IMR-90 (cell line): ENCODE data around the gene GRPEL2. TPM values are rescaled to one million over a fixed set of nuclear protein-coding genes. Genes with fewer than 3 reads are reported as not detected.

Experiments
- ATAC-seq: fragments of 200-7000 bp; cut with Tn5 transposase; 2 replicates; pipeline ENCODE4 v1.9.1; 2020; ENCODE audit warnings: low read depth, mild to moderate bottlenecking, moderate library complexity
- BruUV-seq: library from RNA; stranded (reverse); fragments of 400-500 nt; replicated peaks from 2 replicates; lab custom pipeline; 2021; lab: Mats Ljungman, UMichigan
- CTCF ChIA-PET: fragments of 300-600 bp; formaldehyde crosslinking; extraction: SDS; loops from one replicate; lab custom pipeline; 2021; ENCODE audit warnings: antibody characterized with exemption; lab: Yijun Ruan, JAX
- POLR2A ChIA-PET: fragments of 300-600 bp; sonication (Branson Sonifier 250); formaldehyde crosslinking; loops from one replicate; lab custom pipeline; 2022; ENCODE audit warnings: antibody characterized with exemption; ENCODE audit not compliant: unreplicated experiment; lab: Charles Lee
- DNase-seq: peaks from one replicate; pipeline ENCODE4 v3.0.0; 2013
- H2AFZ ChIP-seq: replicated peaks from 2 replicates; pipeline ENCODE3; 2013; ENCODE audit warnings: low read length, mild to moderate bottlenecking; ENCODE audit not compliant: poor library complexity
- H2AK5ac ChIP-seq: 2 replicates; pipeline ENCODE4 v1.6.1; 2013; ENCODE audit warnings: low read depth, low read length, inconsistent platforms
- H2AK9ac ChIP-seq: replicated peaks from 2 replicates; pipeline ENCODE3; 2013; ENCODE audit warnings: mild to moderate bottlenecking, low read depth, low read length, moderate library complexity; ENCODE audit not compliant: poor library complexity
- H2BK120ac ChIP-seq: 2 replicates; pipeline ENCODE4 v1.6.1; 2013; ENCODE audit warnings: low read depth, low read length, inconsistent platforms
- H2BK15ac ChIP-seq: 3 replicates; pipeline ENCODE4 v1.6.1; 2013; ENCODE audit warnings: low read depth, low read length, inconsistent platforms
- H2BK20ac ChIP-seq: 2 replicates; pipeline ENCODE4 v1.6.1; 2013; ENCODE audit warnings: low read depth, mild to moderate bottlenecking, inconsistent platforms, low read length, moderate library complexity
- H2BK5ac ChIP-seq: 2 replicates; pipeline ENCODE4 v1.6.1; 2013; ENCODE audit warnings: mild to moderate bottlenecking, low read depth, low read length, inconsistent platforms; ENCODE audit not compliant: poor library complexity, severe bottlenecking
- H3K14ac ChIP-seq: replicated peaks from 2 replicates; pipeline ENCODE4 v1.6.1; 2013; ENCODE audit warnings: low read depth, low read length, inconsistent platforms
- H3K18ac ChIP-seq: 2 replicates; pipeline ENCODE4 v1.6.1; 2013; ENCODE audit warnings: low read depth, low read length, control low read depth
- H3K23ac ChIP-seq: 2 replicates; pipeline ENCODE4 v1.6.1; 2013; ENCODE audit warnings: low read depth, low read length, inconsistent platforms
- H3K27ac ChIP-seq: 2 replicates; pipeline ENCODE4 v1.5.1; 2013; ENCODE audit warnings: mild to moderate bottlenecking, control low read depth, low read length; ENCODE audit not compliant: insufficient read depth
- H3K27me3 ChIP-seq: 2 replicates; pipeline ENCODE4 v1.6.1; 2013; ENCODE audit warnings: low read length; ENCODE audit not compliant: control insufficient read depth, insufficient read depth
- H3K36me3 ChIP-seq: 2 replicates; pipeline ENCODE4 v1.6.1; 2013; ENCODE audit warnings: low read length, mixed read lengths; ENCODE audit not compliant: control insufficient read depth, insufficient read depth
- H3K4ac ChIP-seq: 2 replicates; pipeline ENCODE4 v1.6.1; 2013; ENCODE audit warnings: low read depth, low read length, inconsistent platforms
- H3K4me1 ChIP-seq: 2 replicates; pipeline ENCODE4 v1.6.1; 2013; ENCODE audit warnings: low read length, mixed read lengths; ENCODE audit not compliant: control insufficient read depth, insufficient read depth
- H3K4me2 ChIP-seq: 2 replicates; pipeline ENCODE4 v1.6.1; 2013; ENCODE audit warnings: low read depth, mild to moderate bottlenecking, control low read depth, low read length, moderate library complexity
- H3K4me3 ChIP-seq: 2 replicates; pipeline ENCODE4 v1.5.1; 2013; ENCODE audit warnings: low read depth, mild to moderate bottlenecking, control low read depth, low read length, moderate library complexity; ENCODE audit not compliant: insufficient read depth
- H3K56ac ChIP-seq: 2 replicates; pipeline ENCODE4 v1.6.1; 2013; ENCODE audit warnings: low read length, inconsistent platforms; ENCODE audit not compliant: insufficient read depth; ENCODE audit errors: extremely low read depth
- H3K79me1 ChIP-seq, 2 experiments: 2 replicates each; pipeline ENCODE4 v1.6.1; 2013; ENCODE audit warnings: low read length in 2 of 2, inconsistent platforms in 1 of 2, low read depth in 1 of 2
- H3K9ac ChIP-seq: 2 replicates; pipeline ENCODE4 v1.6.1; 2013; ENCODE audit warnings: low read depth, low read length, control low read depth
- H3K9me1 ChIP-seq: 2 replicates; pipeline ENCODE4 v1.6.1; 2013; ENCODE audit warnings: low read length, inconsistent platforms; ENCODE audit not compliant: insufficient read depth
- H3K9me3 ChIP-seq: 2 replicates; pipeline ENCODE4 v1.6.1; 2013; ENCODE audit warnings: low read length; ENCODE audit not compliant: control insufficient read depth, insufficient read depth
- H4K20me1 ChIP-seq: 2 replicates; pipeline ENCODE4 v1.6.1; 2013; ENCODE audit warnings: low read length, inconsistent platforms; ENCODE audit not compliant: insufficient read depth
- H4K5ac ChIP-seq: 2 replicates; pipeline ENCODE4 v1.6.1; 2013; ENCODE audit warnings: mild to moderate bottlenecking, low read depth, low read length, control low read depth
- H4K8ac ChIP-seq, 2 experiments: 2 replicates each; pipeline ENCODE4 v1.6.1; 2013; ENCODE audit warnings: low read depth in 2 of 2, low read length in 2 of 2, control low read depth in 1 of 2, inconsistent platforms in 1 of 2
- H4K91ac ChIP-seq: 2 replicates; pipeline ENCODE4 v1.6.1; 2013; ENCODE audit warnings: low read depth, low read length, inconsistent platforms; ENCODE audit not compliant: insufficient read depth
- CEBPB ChIP-seq: IDR thresholded peaks from 2 replicates; pipeline ENCODE4 v1.6.1; 2012; ENCODE audit warnings: low read depth, low read length, improper control_type of control experiment
- FOS ChIP-seq: fragments of 150-350 bp; IDR thresholded peaks from 2 replicates; pipeline ENCODE4 v1.6.1; 2016; ENCODE audit warnings: low read depth, low read length
- MAZ ChIP-seq: IDR thresholded peaks from 2 replicates; pipeline ENCODE4 v1.6.1; 2012; ENCODE audit warnings: low read depth, mild to moderate bottlenecking, low read length, improper control_type of control experiment, moderate library complexity, borderline replicate concordance
- NFE2L2 ChIP-seq: fragments of 150-350 bp; IDR thresholded peaks from 2 replicates; pipeline ENCODE4 v1.6.1; 2016; ENCODE audit warnings: low read depth, mild to moderate bottlenecking, low read length
- RFX5 ChIP-seq: IDR thresholded peaks from 2 replicates; pipeline ENCODE4 v1.8.0; 2012; ENCODE audit warnings: low read depth, mild to moderate bottlenecking, low read length, moderate library complexity
- SMC3 ChIP-seq: fragments of 150-350 bp; IDR thresholded peaks from 2 replicates; pipeline ENCODE4 v1.6.1; 2016; ENCODE audit warnings: low read depth, mild to moderate bottlenecking, antibody characterized with exemption, low read length, moderate library complexity
- WGBS, 2 experiments: methylation state at CpG; one replicate each; pipeline versions ENCODE4 v1.1.5 to v1.1.7; 2013; ENCODE audit warnings: missing lambda C conversion rate in 2 of 2; ENCODE audit not compliant: insufficient read length in 1 of 2; ENCODE audit errors: extremely low coverage in 2 of 2; 5-methylcytosine and 5-hydroxymethylcytosine counted together
- dilution Hi-C: fragments of 300-500 bp; cut with HindIII; formaldehyde crosslinking; loops from one replicate; pipeline ENCODE4 v1.14.3; 2018; ENCODE audit warnings: low sequenced_read_pairs; ENCODE audit not compliant: unreplicated experiment
- in situ Hi-C: fragments of 300-500 bp; cut with MboI; formaldehyde crosslinking; loops from 3 replicates; pipeline ENCODE4 v1.14.3; 2019; ENCODE audit warnings: low sequenced_read_pairs, inconsistent platforms, mixed read lengths
- intact Hi-C: fragments of 100-400 bp; cut with micrococcal nuclease; formaldehyde crosslinking; loops from 2 replicates; pipeline ENCODE4 v1.10.0; 2022
- polyA plus RNA-seq, 3 experiments: library from polyadenylated mRNA; depleted of rRNA; stranded (reverse); fragments of >200 nt; gene quantifications; 2 replicates each; pipeline ENCODE4 v1.2.3, GENCODE V29; 2012; ENCODE audit warnings: low replicate concordance in 1 of 3
- total RNA-seq: library from RNA; depleted of rRNA; stranded (reverse); fragments of >200 nt; gene quantifications from 2 replicates; pipeline ENCODE4 v1.2.3, GENCODE V29; 2012
- TF ChIP-seq, protein P1 (sequence below): fragments of 150-350 bp; IDR thresholded peaks from 2 replicates; pipeline ENCODE4 v1.6.1; 2017; ENCODE audit warnings: mild to moderate bottlenecking, antibody characterized with exemption, low read length, low read depth
- TF ChIP-seq, protein P2 (sequence below): fragments of 150-350 bp; IDR thresholded peaks from 2 replicates; pipeline ENCODE4 v1.6.1; 2016; ENCODE audit warnings: low read depth, mild to moderate bottlenecking, low read length, moderate library complexity, borderline replicate concordance

Gene GRPEL2
- total and polyA plus RNA-seq, 2 of the 4 experiments (the other 2 are of a cell fraction) = 6.2 to 18.1 TPM

DNA sequence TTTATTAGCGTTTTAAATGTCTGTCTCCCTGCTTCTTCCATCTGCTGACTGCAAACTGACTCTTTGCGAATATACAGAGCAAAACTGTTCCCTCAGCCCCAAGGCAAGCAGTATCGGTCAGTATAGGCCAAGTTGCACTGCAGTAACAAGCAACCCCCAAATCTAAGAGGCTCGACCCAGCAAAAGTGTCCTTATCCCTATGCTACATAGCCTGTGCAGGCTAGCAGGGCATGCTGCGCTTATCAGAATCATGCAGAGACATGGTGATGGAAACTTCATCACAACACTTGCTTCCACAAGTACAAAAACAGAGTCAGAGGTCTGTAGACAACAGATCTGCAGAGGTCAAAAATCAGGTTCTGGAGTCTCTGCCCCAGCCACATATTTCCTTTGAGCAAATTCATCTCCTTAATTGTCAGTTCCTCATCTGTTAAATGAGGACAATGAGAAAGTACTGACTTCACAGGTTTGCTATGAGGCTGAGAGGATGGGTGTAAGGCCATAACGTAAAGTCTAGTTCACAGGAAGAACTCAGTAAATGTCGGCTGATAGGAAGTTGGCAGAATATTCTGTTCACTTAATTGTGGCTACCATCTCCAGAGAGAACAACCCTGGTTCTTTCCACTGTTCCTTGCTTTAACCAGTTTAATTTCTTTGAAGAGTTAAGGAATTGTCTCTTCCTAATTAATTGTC is 43.3 kb downstream of the GRPEL2 start:
- 0 out of 2 replicates have a peak overlapping the region, but pooled peaks have one; percentile 2 for H3K14ac ChIP-seq
- H4K5ac ChIP-seq = no peak overlapping the region; the same call in 1 of the 2 replicates
- H3K4ac ChIP-seq = peak overlapping the region; percentile 21; the same call in 1 of the 2 replicates
- 0 out of 3 replicates have a peak overlapping the region, but pooled peaks have one; percentile 1 for H2BK15ac ChIP-seq
- no peaks in the 10 kb centered on the region; the same call in 1 of the 2 replicates for H4K20me1 ChIP-seq
- peak overlapping the region; percentile 38 for H3K18ac ChIP-seq
- no peaks in the 10 kb centered on the region for H3K36me3 ChIP-seq
- ChIA-PET CTCF (interaction anchor here (1.4 kb wide), 1 partner anchor 47 kb away, joined by 8 read pairs; no protein-coding TSS in a partner anchor), POLR2A (no interaction called here)
- DNase-seq (no peak), ATAC-seq (no peak)
- dilution Hi-C loops = no loop called here
- H4K8ac ChIP-seq = no peak overlapping the region
- H2BK20ac ChIP-seq = no peak overlapping the region; the same call in 1 of the 2 replicates
- intact Hi-C loops = no loop called here
- peak overlapping the region; percentile 6 for H2BK5ac ChIP-seq
- 100% methylated on average over 1 of the region's 7 CpGs; no CpG with 5 or more reads in 1 of the 2 experiments for WGBS, 2 experiments
- H3K56ac ChIP-seq = no peak overlapping the region
- H3K27me3 ChIP-seq = no peaks in the 10 kb centered on the region
- H3K9me3 ChIP-seq = peaks cover 2% of the 10 kb centered on the region
- no peak overlapping the region for H3K4me3 ChIP-seq
- H3K23ac ChIP-seq = no peak overlapping the region
- H2BK120ac ChIP-seq = peak overlapping the region; percentile 5; the same call in 1 of the 2 replicates
- H2AK9ac ChIP-seq = no peak overlapping the region
- peaks cover 0 to 11% of the 10 kb centered on the region in 2 experiments; a peak in 1 of 4 replicates for H3K79me1 ChIP-seq
- H2AK5ac ChIP-seq = peak overlapping the region; percentile 37; the same call in 1 of the 2 replicates
- BruUV-seq = no TSS peak
- no peak overlapping the region for H4K91ac ChIP-seq
- peaks cover 13% of the 10 kb centered on the region for H3K9me1 ChIP-seq
- no peak overlapping the region for H3K9ac ChIP-seq
- no peak overlapping the region for H2AFZ ChIP-seq
- H3K4me2 ChIP-seq = no peak overlapping the region
- peaks cover 25% of the 10 kb centered on the region for H3K4me1 ChIP-seq
- TF ChIP-seq, protein P1, sequence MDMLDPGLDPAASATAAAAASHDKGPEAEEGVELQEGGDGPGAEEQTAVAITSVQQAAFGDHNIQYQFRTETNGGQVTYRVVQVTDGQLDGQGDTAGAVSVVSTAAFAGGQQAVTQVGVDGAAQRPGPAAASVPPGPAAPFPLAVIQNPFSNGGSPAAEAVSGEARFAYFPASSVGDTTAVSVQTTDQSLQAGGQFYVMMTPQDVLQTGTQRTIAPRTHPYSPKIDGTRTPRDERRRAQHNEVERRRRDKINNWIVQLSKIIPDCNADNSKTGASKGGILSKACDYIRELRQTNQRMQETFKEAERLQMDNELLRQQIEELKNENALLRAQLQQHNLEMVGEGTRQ = no peak
- TF ChIP-seq RFX5 (no peak), SMC3 (no peak), MAZ (no peak), CEBPB (no peak), NFE2L2 (no peak), FOS (no peak)
- TF ChIP-seq, protein P2, sequence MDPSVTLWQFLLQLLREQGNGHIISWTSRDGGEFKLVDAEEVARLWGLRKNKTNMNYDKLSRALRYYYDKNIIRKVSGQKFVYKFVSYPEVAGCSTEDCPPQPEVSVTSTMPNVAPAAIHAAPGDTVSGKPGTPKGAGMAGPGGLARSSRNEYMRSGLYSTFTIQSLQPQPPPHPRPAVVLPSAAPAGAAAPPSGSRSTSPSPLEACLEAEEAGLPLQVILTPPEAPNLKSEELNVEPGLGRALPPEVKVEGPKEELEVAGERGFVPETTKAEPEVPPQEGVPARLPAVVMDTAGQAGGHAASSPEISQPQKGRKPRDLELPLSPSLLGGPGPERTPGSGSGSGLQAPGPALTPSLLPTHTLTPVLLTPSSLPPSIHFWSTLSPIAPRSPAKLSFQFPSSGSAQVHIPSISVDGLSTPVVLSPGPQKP = no peak
- peak overlapping the region; percentile 36; the same call in 1 of the 2 replicates for H3K27ac ChIP-seq
- in situ Hi-C loops = loop anchor here (5.0 kb wide), 1 partner anchor 44 kb away; no protein-coding TSS in a partner anchor
